ENCODE data around the gene RAB34.

GRCh38 chr17:28747801-28748750 is 30.4 kb upstream of the RAB34 start:
- TF ChIP-seq CTCF (IDR thresholded peaks at IDR 0.05; ENCODE audit: insufficient read depth, low read depth, low read length) (no peak), EZH2 (IDR thresholded peaks at IDR 0.05; ENCODE audit: insufficient read depth, low read length) (no peak)
